HEK293 (cell line): ENCODE data around the gene HM13.

ENCODE experiments used
- CTCF ChIP-seq: fragments of 450-650 bp; formaldehyde crosslinking; IDR thresholded peaks from 2 replicates; pipeline ENCODE4 v1.5.1; 2016; ENCODE audit warnings: missing biosample characterization, missing genetic modification characterization
- ELK4 ChIP-seq: IDR thresholded peaks from 2 replicates; pipeline ENCODE4 v1.6.1; 2011; ENCODE audit warnings: mild to moderate bottlenecking, low read depth, low read length, borderline replicate concordance
- GLIS1 ChIP-seq: fragments of 450-650 bp; formaldehyde crosslinking; IDR thresholded peaks from 2 replicates; pipeline ENCODE4 v1.5.1; 2016; ENCODE audit warnings: missing biosample characterization, missing genetic modification characterization
- HIC1 ChIP-seq: fragments of 450-650 bp; formaldehyde crosslinking; IDR thresholded peaks from 2 replicates; pipeline ENCODE4 v1.5.1; 2016; ENCODE audit warnings: missing biosample characterization, missing genetic modification characterization
- INSM2 ChIP-seq: fragments of 450-650 bp; formaldehyde crosslinking; IDR thresholded peaks from 2 replicates; pipeline ENCODE4 v1.5.1; 2016; ENCODE audit warnings: missing biosample characterization, missing genetic modification characterization
- OVOL3 ChIP-seq: fragments of 450-650 bp; formaldehyde crosslinking; IDR thresholded peaks from 2 replicates; pipeline ENCODE4 v1.5.1; 2016; ENCODE audit warnings: missing biosample characterization, missing genetic modification characterization
- PATZ1 ChIP-seq: fragments of 450-650 bp; formaldehyde crosslinking; IDR thresholded peaks from 2 replicates; pipeline ENCODE4 v1.5.1; 2016; ENCODE audit warnings: missing biosample characterization, missing genetic modification characterization
- PBX3 ChIP-seq: sonication (generic); formaldehyde crosslinking; IDR thresholded peaks from 2 replicates; pipeline ENCODE4 v1.8.1; 2022; ENCODE audit warnings: mild to moderate bottlenecking, moderate library complexity, missing genetic modification reagents
- ZBTB17 ChIP-seq: fragments of 450-650 bp; formaldehyde crosslinking; IDR thresholded peaks from 2 replicates; pipeline ENCODE4 v1.5.1; 2016; ENCODE audit warnings: missing biosample characterization, missing genetic modification characterization
- ZBTB20 ChIP-seq: fragments of 450-650 bp; formaldehyde crosslinking; IDR thresholded peaks from 2 replicates; pipeline ENCODE4 v1.5.1; 2016; ENCODE audit warnings: missing biosample characterization, missing genetic modification characterization
- ZBTB26 ChIP-seq: fragments of 450-650 bp; formaldehyde crosslinking; optimal IDR thresholded peaks from 2 replicates; pipeline ENCODE3; 2016; ENCODE audit warnings: missing biosample characterization, mild to moderate bottlenecking, missing genetic modification characterization
- ZBTB6 ChIP-seq: fragments of 450-650 bp; formaldehyde crosslinking; IDR thresholded peaks from 2 replicates; pipeline ENCODE4 v1.5.1; 2017; ENCODE audit warnings: missing biosample characterization, missing genetic modification characterization
- ZBTB7A ChIP-seq: fragments of 450-650 bp; formaldehyde crosslinking; IDR thresholded peaks from 2 replicates; pipeline ENCODE4 v1.5.1; 2016; ENCODE audit warnings: low read depth, missing biosample characterization, missing genetic modification characterization
- ZEB2 ChIP-seq: fragments of 450-650 bp; formaldehyde crosslinking; IDR thresholded peaks from 2 replicates; pipeline ENCODE4 v1.5.1; 2016; ENCODE audit warnings: missing biosample characterization, missing genetic modification characterization
- ZNF335 ChIP-seq: fragments of 450-650 bp; formaldehyde crosslinking; conservative IDR thresholded peaks from 2 replicates; pipeline ENCODE4 v1.5.1; 2016; ENCODE audit warnings: missing biosample characterization, missing genetic modification characterization
- ZNF362 ChIP-seq: fragments of 450-650 bp; formaldehyde crosslinking; IDR thresholded peaks from 2 replicates; pipeline ENCODE4 v1.5.1; 2016; ENCODE audit warnings: missing biosample characterization, missing genetic modification characterization
- ZNF398 ChIP-seq: fragments of 450-650 bp; formaldehyde crosslinking; IDR thresholded peaks from 2 replicates; pipeline ENCODE4 v1.5.1; 2017; ENCODE audit warnings: missing biosample characterization, missing genetic modification characterization
- ZNF600 ChIP-seq: fragments of 450-650 bp; formaldehyde crosslinking; IDR thresholded peaks from 2 replicates; pipeline ENCODE4 v1.5.1; 2016; ENCODE audit warnings: missing biosample characterization, missing genetic modification characterization
- ZNF645 ChIP-seq: fragments of 450-650 bp; formaldehyde crosslinking; IDR thresholded peaks from 2 replicates; pipeline ENCODE4; 2016; ENCODE audit warnings: missing biosample characterization, missing genetic modification characterization
- ZNF768 ChIP-seq: fragments of 450-650 bp; formaldehyde crosslinking; IDR thresholded peaks from 2 replicates; pipeline ENCODE4 v1.5.1; 2018; ENCODE audit warnings: missing biosample characterization, mild to moderate bottlenecking, missing genetic modification characterization

Gene HM13

GRCh38 chr20:31603822-31604566, 89.8 kb downstream of the HM13 start (continued):
- TF ChIP-seq ZNF645 (no peak), HIC1 (tag by site-specific recombination) (peak; percentile 73), ELK4 (no peak), ZBTB20 (peak; percentile 60), ZNF335 (tag by site-specific recombination) (peak; percentile 12; the same call in 1 of the 2 replicates), CTCF (tag by site-specific recombination) (no peak), ZBTB17 (tag by site-specific recombination) (no peak; the same call in 1 of the 2 replicates), ZNF768 (tag by site-specific recombination) (no peak), ZBTB26 (tag by site-specific recombination) (peak; percentile 54), ZEB2 (tag by site-specific recombination) (peak; percentile 95), ZBTB7A (peak; percentile 78; the same call in 1 of the 2 replicates), ZNF398 (peak; percentile 90), ZNF362 (tag by site-specific recombination) (no peak), ZBTB6 (tag by site-specific recombination) (no peak), GLIS1 (tag by site-specific recombination) (peak; percentile 88), ZNF600 (tag by site-specific recombination) (no peak), PBX3 (no peak), OVOL3 (peak; percentile 99), PATZ1 (tag by site-specific recombination) (peak; percentile 93), INSM2 (0 out of 2 replicates have a peak, but pooled peaks have one; percentile 18)
